K562 (cell line): ENCODE data around the gene CENPB. TPM values are rescaled to one million over a fixed set of nuclear protein-coding genes. Genes with fewer than 3 reads are reported as not detected.

Experiments
- ATAC-seq: fragments of 200-7000 bp; cut with Tn5 transposase; 3 replicates; pipeline ENCODE4 v1.9.1; 2020; ENCODE audit warnings: moderate library complexity
- BruUV-seq: library from RNA; stranded (reverse); fragments of 400-500 nt; replicated peaks from 2 replicates; lab custom pipeline; 2021; lab: Mats Ljungman, UMichigan
- CTCF ChIA-PET: fragments of 300-600 bp; formaldehyde crosslinking; extraction: SDS; loops from one replicate; lab custom pipeline; 2021; ENCODE audit warnings: low intra/inter-chr PET ratio; lab: Yijun Ruan, JAX
- POLR2A ChIA-PET: fragments of 300-600, 350-650 bp; sonication (Branson Sonifier 250); formaldehyde crosslinking; extraction: SDS; loops from one replicate; lab custom pipeline; 2021; ENCODE audit warnings: antibody characterized with exemption, inconsistent platforms; lab: Yijun Ruan, JAX
- DNase-seq, 4 experiments: peaks; one replicate each; pipeline versions ENCODE4 v3.0.0 to v3.0.0-alpha.2; 2011 to 2018; ENCODE audit warnings: low spot score in 3 of 4, mixed read lengths in 3 of 4; ENCODE audit errors: extremely low read depth in 1 of 4
- FAIRE-seq: peaks from 2 replicates; lab custom pipeline; 2011; peaks lifted over from hg19 to GRCh38; lab: Jason Lieb, UNC
- H2AFZ ChIP-seq: 2 replicates; pipeline ENCODE4 v1.6.0; 2011; ENCODE audit warnings: low read depth, low read length, control low read depth, inconsistent platforms
- H3K27ac ChIP-seq: fragments of 200-600 bp; 3 replicates; pipeline ENCODE4 v1.8.0; 2011; ENCODE audit warnings: low read depth, mild to moderate bottlenecking, control low read depth, inconsistent platforms, low read length, moderate library complexity, mixed read lengths; ENCODE audit errors: extremely low read depth
- H3K27me3 ChIP-seq, 2 experiments: fragments of 300-600 bp in 1 of 2; 2 replicates in 1 of 2; 3 replicates in 1 of 2; pipeline versions ENCODE4 v1.6.0 to v1.8.0; 2011; ENCODE audit warnings: inconsistent platforms in 2 of 2, low read length in 2 of 2, mild to moderate bottlenecking in 1 of 2, mixed read lengths in 1 of 2, moderate library complexity in 1 of 2; ENCODE audit not compliant: control insufficient read depth in 2 of 2, insufficient read depth in 2 of 2
- H3K36me3 ChIP-seq: fragments of 300-600 bp; 3 replicates; pipeline ENCODE4 v1.8.0; 2011; ENCODE audit warnings: mild to moderate bottlenecking, low read length, inconsistent platforms; ENCODE audit not compliant: control insufficient read depth, insufficient read depth
- H3K4me1 ChIP-seq, 2 experiments: fragments of 200-600 bp in 1 of 2; replicated peaks in 1 of 2; 2 replicates in 1 of 2; 3 replicates in 1 of 2; pipeline versions ENCODE4 v1.5.1 to v1.8.0; 2011; ENCODE audit warnings: inconsistent platforms in 2 of 2, low read length in 2 of 2, mild to moderate bottlenecking in 1 of 2, mixed read lengths in 1 of 2, moderate library complexity in 1 of 2; ENCODE audit not compliant: control insufficient read depth in 2 of 2, insufficient read depth in 2 of 2
- H3K4me2 ChIP-seq: 2 replicates; pipeline ENCODE4 v1.6.1; 2011; ENCODE audit warnings: low read length, control low read depth, inconsistent platforms, mixed read lengths; ENCODE audit not compliant: insufficient read depth
- H3K4me3 ChIP-seq: fragments of 200-600 bp; sonication (generic), shearing (Covaris generic); 2 replicates; pipeline ENCODE4 v1.5.1; 2016; ENCODE audit warnings: control low read depth, inconsistent platforms
- H3K79me2 ChIP-seq: fragments of 200-600 bp; 3 replicates; pipeline ENCODE4 v1.8.0; 2011; ENCODE audit warnings: low read length, inconsistent platforms; ENCODE audit not compliant: control insufficient read depth, insufficient read depth
- H3K9ac ChIP-seq, 2 experiments: 2 replicates each; pipeline versions ENCODE4 v1.6.0 to v1.6.1; 2011; ENCODE audit warnings: low read depth in 2 of 2, low read length in 2 of 2, control low read depth in 1 of 2, inconsistent platforms in 1 of 2, mild to moderate bottlenecking in 1 of 2, mixed read lengths in 1 of 2; ENCODE audit not compliant: insufficient read depth in 1 of 2
- H3K9me1 ChIP-seq: one replicate; pipeline ENCODE4 v1.6.0; 2011; ENCODE audit warnings: inconsistent platforms, mild to moderate bottlenecking, low read length, moderate library complexity; ENCODE audit not compliant: control insufficient read depth, insufficient read depth
- H3K9me3 ChIP-seq: replicated peaks from 2 replicates; pipeline ENCODE4 v1.5.1; 2011; ENCODE audit warnings: low read depth, low read length, inconsistent platforms; ENCODE audit not compliant: control insufficient read depth, insufficient read depth
- H4K20me1 ChIP-seq: replicated peaks from 2 replicates; pipeline ENCODE4 v1.6.1; 2011; ENCODE audit warnings: low read length, inconsistent platforms, mixed read lengths; ENCODE audit not compliant: control insufficient read depth, insufficient read depth
- CBX8 ChIP-seq: fragments of 200-600 bp; sonication (generic); IDR thresholded peaks from 2 replicates; pipeline ENCODE4 v1.6.1; 2012; ENCODE audit warnings: borderline replicate concordance, mixed run types, low read depth, mild to moderate bottlenecking, moderate library complexity, mixed read lengths, low read length, control low read depth, inconsistent platforms; ENCODE audit not compliant: poor library complexity, severe bottlenecking; ENCODE audit errors: extremely low read depth
- CTCFL ChIP-seq: IDR thresholded peaks from 2 replicates; pipeline ENCODE4 v1.6.1; 2011; ENCODE audit warnings: borderline replicate concordance, low read depth, mild to moderate bottlenecking, moderate library complexity, low read length; ENCODE audit not compliant: insufficient read depth, poor library complexity, severe bottlenecking
- HEY1 ChIP-seq: fragments of 250-450 bp; sonication (Bioruptor Pico); IDR thresholded peaks from 2 replicates; pipeline ENCODE4 v1.5.0; 2020; ENCODE audit warnings: mild to moderate bottlenecking, moderate library complexity, borderline replicate concordance
- IRF2 ChIP-seq: sonication (generic); formaldehyde crosslinking; IDR thresholded peaks from 2 replicates; pipeline ENCODE4 v1.8.1; 2022; ENCODE audit warnings: mild to moderate bottlenecking, missing genetic modification reagents
- KLF10 ChIP-seq: fragments of 250-450 bp; sonication (Bioruptor Pico); IDR thresholded peaks from 2 replicates; pipeline ENCODE4 v1.6.1; 2021; ENCODE audit warnings: matching md5 sums
- MAFG ChIP-seq: fragments of 450-650 bp; conservative IDR thresholded peaks from 2 replicates; pipeline ENCODE4 v1.6.1; 2016; ENCODE audit warnings: missing genetic modification characterization, missing compliant biosample characterization
- NR2F6 ChIP-seq: fragments of 450-650 bp; formaldehyde crosslinking; IDR thresholded peaks from 2 replicates; pipeline ENCODE4 v1.4.0; 2020; ENCODE audit warnings: mild to moderate bottlenecking
- PBX2 ChIP-seq, 2 experiments: IDR thresholded peaks in 1 of 2; conservative IDR thresholded peaks in 1 of 2; 2 replicates each; pipeline ENCODE4 v1.6.1; 2016; ENCODE audit warnings: low read depth in 2 of 2, mild to moderate bottlenecking in 1 of 2, missing compliant biosample characterization in 1 of 2, missing genetic modification characterization in 1 of 2, moderate library complexity in 1 of 2
- PHB2 ChIP-seq: fragments of 450-650 bp; IDR thresholded peaks from 2 replicates; pipeline ENCODE4 v1.6.1; 2017; ENCODE audit warnings: low read depth
- POLR2G ChIP-seq: fragments of 200-400 bp; formaldehyde crosslinking; IDR thresholded peaks from 2 replicates; pipeline ENCODE4 v1.6.1; 2017; ENCODE audit warnings: low read depth, mild to moderate bottlenecking, antibody characterized with exemption, low read length, moderate library complexity
- PRMT5 ChIP-seq: sonication (generic); formaldehyde crosslinking; IDR thresholded peaks from 2 replicates; pipeline ENCODE4 v1.5.0; 2020; ENCODE audit warnings: missing genetic modification reagents
- RBM14 ChIP-seq: fragments of 200-400 bp; formaldehyde crosslinking; IDR thresholded peaks from 2 replicates; pipeline ENCODE4 v1.6.1; 2018; ENCODE audit warnings: low read depth, mild to moderate bottlenecking, low read length, moderate library complexity, borderline replicate concordance; ENCODE audit not compliant: insufficient read depth
- SIX5 ChIP-seq, 2 experiments: IDR thresholded peaks; 2 replicates each; pipeline ENCODE4 v1.6.1; 2011; ENCODE audit warnings: low read length in 2 of 2, borderline replicate concordance in 1 of 2, low read depth in 1 of 2, mild to moderate bottlenecking in 1 of 2, moderate library complexity in 1 of 2; ENCODE audit not compliant: insufficient read depth in 1 of 2
- YBX1 ChIP-seq: fragments of 450-650 bp; IDR thresholded peaks from 2 replicates; pipeline ENCODE4 v1.7.1; 2016; ENCODE audit warnings: mild to moderate bottlenecking
- ZNF239 ChIP-seq: fragments of 250-450 bp; sonication (Bioruptor Pico); IDR thresholded peaks from 2 replicates; pipeline ENCODE4 v1.4.0; 2020; ENCODE audit warnings: mild to moderate bottlenecking
- ZNF655 ChIP-seq: fragments of 250-450 bp; sonication (Bioruptor Pico); IDR thresholded peaks from 2 replicates; pipeline ENCODE4 v1.5.0; 2021
- WGBS: fragments of 100-300 bp; shearing (Covaris generic); methylation state at CpG from one replicate; pipeline ENCODE4 v1.1.6; 2016; ENCODE audit warnings: low coverage, mixed read lengths; ENCODE audit not compliant: insufficient coverage; ENCODE audit errors: missing lambda C conversion rate; 5-methylcytosine and 5-hydroxymethylcytosine counted together
- in situ Hi-C: fragments of 300-500 bp; cut with MboI; formaldehyde crosslinking; loops from 4 replicates; pipeline ENCODE4 v1.15.0; 2018; ENCODE audit warnings: inconsistent platforms, mixed read lengths
- intact Hi-C: fragments of 100-400 bp; cut with micrococcal nuclease; formaldehyde crosslinking; loops from 2 replicates; pipeline ENCODE4 v1.14.2; 2022
- polyA plus RNA-seq, 8 experiments: library from polyadenylated mRNA; depleted of rRNA in 4 of 8; stranded (reverse) in 5 of 8; unstranded in 3 of 8; fragments of >200 nt; fragmentation: Nextera tagmentation in 2 of 8; fragmentation: Illumina TruSeq in 1 of 8; extraction: Ambion mirVana in 2 of 8; extraction: Trizol in 1 of 8; gene quantifications; 2 replicates each; pipeline versions ENCODE4 v1.2.1 to v1.2.3, GENCODE V29; 2011 to 2014; ENCODE audit warnings: inconsistent platforms in 1 of 8, missing spikeins in 1 of 8
- total RNA-seq, 7 experiments: library from RNA; depleted of rRNA in 6 of 7; stranded (reverse); fragments of >200 nt in 6 of 7; fragmentation: Illumina TruSeq in 2 of 7; extraction: Trizol in 2 of 7; gene quantifications; 2 replicates each; pipeline versions ENCODE4 v1.2.1 to v1.2.3, GENCODE V29; 2011 to 2021; ENCODE audit warnings: low replicate concordance in 1 of 7

Gene CENPB
- total and polyA plus RNA-seq, 9 of the 15 experiments (the other 6 are each of a cell fraction or from before 2014, with no cell fraction given) = 0.17 to 70.8 (median 24.9) TPM

GRCh38 chr20:3759316-3759823 lies 27.2 kb downstream of the CENPB start:
- intact Hi-C loops (no loop called here), in situ Hi-C loops (no loop called here)
- H3K36me3 ChIP-seq = peaks cover 55% of the 10 kb centered on the region; the same call in 2 of the 3 replicates
- peaks cover 2% of the 10 kb centered on the region; the same call in 2 of the 3 replicates for H3K79me2 ChIP-seq
- ATAC-seq (no peak), DNase-seq (no peak), FAIRE-seq (no peak)
- 96% methylated on average over 7 of the region's 11 CpGs for WGBS
- no peaks in the 10 kb centered on the region for H3K9me1 ChIP-seq
- H4K20me1 ChIP-seq = no peaks in the 10 kb centered on the region
- ChIA-PET CTCF (no interaction called here), POLR2A (no interaction called here)
- no peak overlapping the region for H3K4me3 ChIP-seq
- H3K9ac ChIP-seq = peak overlapping the region in 1 of 2 experiments; percentile 26; a peak in 1 of 4 replicates
- H3K4me1 ChIP-seq = peaks cover 0 to 17% of the 10 kb centered on the region in 2 experiments; a peak in 3 of 5 replicates
- H3K9me3 ChIP-seq = no peaks in the 10 kb centered on the region
- no peak overlapping the region for H2AFZ ChIP-seq
- no peak overlapping the region for H3K27ac ChIP-seq
- no peak overlapping the region for H3K4me2 ChIP-seq
- no TSS peak for BruUV-seq
- no peaks in the 10 kb centered on the region for H3K27me3 ChIP-seq
- no peak for TF ChIP-seq RBM14
- TF ChIP-seq CBX8 = no peak
- no peak for TF ChIP-seq ZNF655
- no peak for TF ChIP-seq SIX5 (IDR thresholded peaks at IDR 0.05; ENCODE audit: borderline replicate concordance in 1 of 2, insufficient read depth in 1 of 2, low read depth in 1 of 2, low read length in 2 of 2)
- TF ChIP-seq IRF2 (CRISPR knock-in tag) = no peak
- TF ChIP-seq PRMT5 (CRISPR knock-in tag) = no peak
- no peak for TF ChIP-seq KLF10 (CRISPR knock-in tag)
- no peak for TF ChIP-seq YBX1
- TF ChIP-seq HEY1 (CRISPR knock-in tag) = no peak
- TF ChIP-seq ZNF239 (CRISPR knock-in tag) = no peak
- no peak for TF ChIP-seq PBX2 (CRISPR knock-in tag; IDR thresholded peaks at IDR 0.05; ENCODE audit: low read depth)
- no peak for TF ChIP-seq PBX2 (tag; conservative IDR thresholded peaks at IDR 0.05; ENCODE audit: low read depth)
- no peak for TF ChIP-seq MAFG
- no peak for TF ChIP-seq NR2F6 (CRISPR knock-in tag)
- no peak for TF ChIP-seq PHB2
- TF ChIP-seq POLR2G = no peak
- no peak for TF ChIP-seq CTCFL
